Spleen (tissue), 7 donors: Measurements from ENCODE around the gene CDH9.

ENCODE experiments used
- POLR2A ChIP-seq, 3 donors: fragments of 450-650 bp; IDR thresholded peaks; one replicate each; pipeline ENCODE4 v1.5.1; 2017; ENCODE audit warnings: antibody characterized with exemption in 3 of 3, mild to moderate bottlenecking in 1 of 3
- POLR2AphosphoS5 ChIP-seq, 3 donors: sonication (generic); formaldehyde crosslinking; IDR thresholded peaks; one replicate each; pipeline ENCODE4 v1.5.1; 2017; ENCODE audit warnings: antibody characterized with exemption in 3 of 3
- TF ChIP-seq, protein P1 (sequence below), 11 experiments: fragments of 200-600 bp in 7 of 11; fragments of 450-650 bp in 4 of 11; sonication (generic) in 4 of 11; IDR thresholded peaks in 8 of 11; conservative IDR thresholded peaks in 3 of 11; 1 replicate in 7 of 11; 2 replicates in 4 of 11; pipeline versions ENCODE4 v1.4.0 to v1.8.0; 2016 to 2021; ENCODE audit warnings: antibody characterized with exemption in 11 of 11, inconsistent platforms in 4 of 11, mild to moderate bottlenecking in 1 of 11
- donor health status: DM: no; HTN: no; CAD: no; lungs with moderate emphysema.
- donor health status: DM: no; HTN: no; CAD: no.
- donor health status: DM: no; HTN: no; CAD: no.

DNA sequence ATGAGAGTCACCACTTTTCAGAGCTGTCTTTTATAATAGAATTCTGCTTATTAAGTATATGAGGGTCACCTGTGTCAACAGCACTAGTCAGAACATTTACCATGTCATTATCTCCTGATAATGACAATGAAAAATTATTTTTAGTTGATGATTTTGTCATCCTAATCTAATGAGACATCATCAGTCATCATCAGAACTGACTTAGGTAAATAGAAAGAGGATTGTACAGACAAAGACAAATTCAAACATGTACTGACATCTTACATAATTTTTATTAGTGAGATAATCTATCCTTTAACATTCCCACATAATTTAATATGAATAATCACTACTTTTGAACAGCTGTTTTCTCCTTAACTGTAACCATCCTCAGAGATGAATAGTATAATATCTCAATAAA, 22.6 kb downstream of the CDH9 start:
- no peak for TF ChIP-seq POLR2A (IDR thresholded peaks at IDR 0.05)
- TF ChIP-seq, protein P1, sequence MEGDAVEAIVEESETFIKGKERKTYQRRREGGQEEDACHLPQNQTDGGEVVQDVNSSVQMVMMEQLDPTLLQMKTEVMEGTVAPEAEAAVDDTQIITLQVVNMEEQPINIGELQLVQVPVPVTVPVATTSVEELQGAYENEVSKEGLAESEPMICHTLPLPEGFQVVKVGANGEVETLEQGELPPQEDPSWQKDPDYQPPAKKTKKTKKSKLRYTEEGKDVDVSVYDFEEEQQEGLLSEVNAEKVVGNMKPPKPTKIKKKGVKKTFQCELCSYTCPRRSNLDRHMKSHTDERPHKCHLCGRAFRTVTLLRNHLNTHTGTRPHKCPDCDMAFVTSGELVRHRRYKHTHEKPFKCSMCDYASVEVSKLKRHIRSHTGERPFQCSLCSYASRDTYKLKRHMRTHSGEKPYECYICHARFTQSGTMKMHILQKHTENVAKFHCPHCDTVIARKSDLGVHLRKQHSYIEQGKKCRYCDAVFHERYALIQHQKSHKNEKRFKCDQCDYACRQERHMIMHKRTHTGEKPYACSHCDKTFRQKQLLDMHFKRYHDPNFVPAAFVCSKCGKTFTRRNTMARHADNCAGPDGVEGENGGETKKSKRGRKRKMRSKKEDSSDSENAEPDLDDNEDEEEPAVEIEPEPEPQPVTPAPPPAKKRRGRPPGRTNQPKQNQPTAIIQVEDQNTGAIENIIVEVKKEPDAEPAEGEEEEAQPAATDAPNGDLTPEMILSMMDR (IDR thresholded peaks at IDR 0.05 in 8 of 11, conservative IDR thresholded peaks at IDR 0.05 in 3 of 11): no peak
- no peak for TF ChIP-seq POLR2AphosphoS5 (IDR thresholded peaks at IDR 0.05)
